GM10248 (cell line): Measurements from ENCODE around the gene HAND2.

Source experiments
- CTCF ChIA-PET: fragments of 300-600 bp; sonication (Branson Sonifier 250); formaldehyde crosslinking; extraction: SDS; loops from one replicate; lab custom pipeline; 2021; ENCODE audit warnings: antibody characterized with exemption; lab: Yijun Ruan, JAX
- POLR2A ChIA-PET: fragments of 350-650 bp; sonication (Branson Sonifier 250); formaldehyde crosslinking; extraction: SDS; loops from one replicate; lab custom pipeline; 2020; ENCODE audit warnings: antibody characterized with exemption; lab: Yijun Ruan, JAX
- DNase-seq: peaks from one replicate; pipeline ENCODE4 v3.0.0; 2012; ENCODE audit errors: extremely low spot score
- TF ChIP-seq, protein P1 (sequence below): IDR thresholded peaks from 2 replicates; pipeline ENCODE4 v1.5.1; 2012; ENCODE audit warnings: mild to moderate bottlenecking, low read depth; ENCODE audit errors: extremely low read depth, missing control alignments, control extremely low read depth

Gene HAND2

DNA sequence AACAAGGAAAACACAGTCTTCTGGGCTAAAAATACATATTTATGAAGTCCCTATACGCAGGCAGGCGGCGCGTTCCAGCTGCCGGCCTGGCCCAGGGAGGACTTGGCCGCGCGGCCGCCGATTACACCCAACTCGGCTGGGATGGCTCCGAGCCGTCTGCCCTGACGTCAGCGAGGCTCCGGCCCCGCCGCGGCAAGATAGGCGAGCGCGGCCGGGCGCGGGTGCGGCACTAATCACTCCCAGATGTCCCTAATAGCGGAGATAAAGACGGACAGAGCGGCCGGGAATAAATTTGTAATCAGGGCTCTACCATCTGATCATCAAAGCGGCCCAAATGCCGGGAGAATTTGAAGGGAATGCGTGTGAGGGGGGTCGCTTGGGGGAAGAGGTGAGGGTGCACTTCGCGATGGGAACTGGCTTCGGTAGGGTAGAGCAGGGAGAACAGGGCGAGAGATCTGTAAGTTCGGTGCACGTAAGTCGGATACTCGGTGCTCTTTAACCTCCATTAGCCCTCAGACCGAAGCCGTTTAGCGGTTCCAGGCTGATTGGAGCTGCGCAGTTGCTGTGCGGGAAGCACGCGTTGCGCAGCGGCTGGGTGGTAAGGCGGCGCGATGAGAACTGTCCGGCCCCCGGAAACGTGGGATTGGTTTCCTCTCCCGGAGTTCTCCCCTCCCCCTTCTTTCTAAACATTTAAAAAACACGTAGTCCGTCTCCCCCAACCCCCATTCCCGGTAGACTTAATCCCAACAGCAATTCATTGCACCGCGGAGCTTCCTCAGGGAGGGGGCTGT is 7.7 kb downstream of the HAND2 start:
- TF ChIP-seq, protein P1, sequence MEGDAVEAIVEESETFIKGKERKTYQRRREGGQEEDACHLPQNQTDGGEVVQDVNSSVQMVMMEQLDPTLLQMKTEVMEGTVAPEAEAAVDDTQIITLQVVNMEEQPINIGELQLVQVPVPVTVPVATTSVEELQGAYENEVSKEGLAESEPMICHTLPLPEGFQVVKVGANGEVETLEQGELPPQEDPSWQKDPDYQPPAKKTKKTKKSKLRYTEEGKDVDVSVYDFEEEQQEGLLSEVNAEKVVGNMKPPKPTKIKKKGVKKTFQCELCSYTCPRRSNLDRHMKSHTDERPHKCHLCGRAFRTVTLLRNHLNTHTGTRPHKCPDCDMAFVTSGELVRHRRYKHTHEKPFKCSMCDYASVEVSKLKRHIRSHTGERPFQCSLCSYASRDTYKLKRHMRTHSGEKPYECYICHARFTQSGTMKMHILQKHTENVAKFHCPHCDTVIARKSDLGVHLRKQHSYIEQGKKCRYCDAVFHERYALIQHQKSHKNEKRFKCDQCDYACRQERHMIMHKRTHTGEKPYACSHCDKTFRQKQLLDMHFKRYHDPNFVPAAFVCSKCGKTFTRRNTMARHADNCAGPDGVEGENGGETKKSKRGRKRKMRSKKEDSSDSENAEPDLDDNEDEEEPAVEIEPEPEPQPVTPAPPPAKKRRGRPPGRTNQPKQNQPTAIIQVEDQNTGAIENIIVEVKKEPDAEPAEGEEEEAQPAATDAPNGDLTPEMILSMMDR, result no peak
- CTCF ChIA-PET, result no interaction called here
- no peak for DNase-seq
- POLR2A ChIA-PET, result no interaction called here

DNA sequence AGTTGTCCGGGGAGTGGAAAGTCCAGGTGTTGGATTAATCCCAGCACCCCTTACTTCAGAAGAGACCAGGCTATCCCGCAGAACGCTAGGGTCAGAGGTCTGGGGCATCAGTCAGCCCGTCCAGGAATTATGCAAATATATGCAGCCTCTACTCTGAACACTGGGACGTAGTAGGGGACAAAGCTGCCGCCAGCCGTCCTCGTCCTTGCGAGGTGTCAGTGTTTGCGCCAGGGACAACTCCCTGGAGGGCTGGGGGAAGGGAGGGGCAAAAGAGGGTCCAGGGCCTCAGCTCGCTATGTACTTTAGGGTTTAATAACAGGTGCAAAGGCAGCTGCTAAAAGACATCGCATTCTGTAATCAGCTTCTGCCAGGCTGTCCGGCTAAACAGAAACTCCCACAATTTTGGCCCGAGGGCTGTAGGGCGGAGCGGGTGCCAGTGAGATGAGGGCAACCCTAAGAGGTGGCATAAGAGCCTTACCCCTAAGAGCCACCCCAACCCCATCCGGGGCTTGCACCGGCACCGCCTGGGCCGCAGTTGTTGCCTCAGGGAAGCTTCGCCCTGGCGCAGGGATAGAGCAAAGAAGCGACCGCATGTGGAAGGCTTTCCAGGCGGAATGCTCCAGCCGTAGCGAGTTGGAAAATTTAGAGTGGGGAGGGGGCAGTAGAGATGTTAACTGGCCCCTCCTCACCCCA is 8.4 kb downstream of the HAND2 start:
- DNase-seq, result no peak
- CTCF ChIA-PET, result no interaction called here
- POLR2A ChIA-PET, result no interaction called here
- TF ChIP-seq, protein P1, result no peak

DNA sequence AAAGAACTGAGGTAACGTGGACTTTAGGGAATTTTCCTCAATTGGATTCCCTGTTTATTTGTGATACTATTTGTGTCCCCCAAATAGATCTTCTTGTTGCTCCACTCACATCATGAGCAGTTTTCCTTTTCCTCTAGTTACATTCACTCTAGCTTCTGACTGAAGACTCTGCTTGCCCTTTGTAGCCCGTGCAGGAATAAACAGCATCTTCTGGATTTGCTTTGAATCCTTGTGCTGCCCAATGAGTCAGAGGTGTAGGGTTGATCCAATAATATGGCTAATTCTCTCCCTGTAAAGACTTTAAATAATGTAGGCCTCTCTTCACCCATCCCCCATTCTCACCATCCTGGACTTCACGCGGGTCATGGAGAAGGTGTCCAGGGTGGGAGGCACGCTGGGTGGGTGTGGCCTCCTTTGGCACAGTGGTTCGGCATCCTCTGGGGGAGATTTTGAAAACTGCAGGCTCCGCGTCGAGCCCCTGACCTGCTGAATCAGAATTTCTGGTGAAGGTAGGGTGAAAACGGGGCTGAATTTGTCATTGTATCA is 9.0 kb downstream of the HAND2 start:
- no peak for DNase-seq
- CTCF ChIA-PET, result no interaction called here
- TF ChIP-seq, protein P1, result no peak
- POLR2A ChIA-PET, result no interaction called here

DNA sequence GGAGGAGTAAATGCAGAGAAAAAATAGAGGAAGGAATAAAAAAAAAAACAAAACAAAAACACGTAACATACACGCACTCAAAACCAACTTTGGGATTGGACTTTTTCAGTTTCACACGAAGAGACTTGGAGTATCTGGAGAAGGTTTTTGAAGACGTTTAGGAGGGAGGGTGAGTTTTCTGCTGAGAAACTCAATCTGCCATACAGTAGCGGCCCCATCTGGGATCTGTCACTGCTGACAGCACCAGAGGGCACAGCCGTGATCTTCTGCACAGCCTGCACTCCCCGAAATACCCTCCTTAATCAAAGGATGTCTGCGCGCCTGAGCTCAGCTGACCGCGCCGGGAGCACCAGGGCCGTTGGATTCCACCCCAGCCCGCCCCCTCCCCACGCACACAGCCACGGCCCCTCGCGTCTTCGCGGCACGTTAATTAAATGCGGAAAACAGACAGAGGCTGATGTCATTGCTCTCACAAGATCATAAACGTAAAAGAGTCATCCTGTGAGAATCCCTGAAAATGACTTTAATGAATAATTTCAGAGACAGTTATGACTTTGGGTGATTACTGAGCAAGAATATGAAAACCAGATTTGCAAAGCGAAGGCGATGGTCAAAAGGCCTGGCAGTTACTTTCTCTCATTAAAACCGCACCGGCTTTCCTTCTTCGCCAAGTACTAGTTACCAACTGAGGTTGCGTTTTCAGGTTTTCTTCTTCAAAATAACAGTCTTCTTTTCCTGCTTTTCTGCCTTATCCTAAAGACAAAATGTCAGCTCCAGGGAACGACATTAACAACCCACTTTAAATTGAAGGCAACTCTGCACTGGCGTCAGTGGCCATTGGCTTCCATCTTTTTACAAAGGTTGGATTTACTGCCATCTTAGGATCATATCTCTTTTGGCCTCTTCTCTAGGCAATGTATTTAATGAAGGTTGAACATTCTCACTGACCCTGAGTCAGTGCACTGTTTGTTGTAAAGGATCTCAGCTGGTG is 10.6 kb downstream of the HAND2 start:
- DNase-seq, result no peak
- CTCF ChIA-PET, result no interaction called here
- POLR2A ChIA-PET, result no interaction called here

DNA sequence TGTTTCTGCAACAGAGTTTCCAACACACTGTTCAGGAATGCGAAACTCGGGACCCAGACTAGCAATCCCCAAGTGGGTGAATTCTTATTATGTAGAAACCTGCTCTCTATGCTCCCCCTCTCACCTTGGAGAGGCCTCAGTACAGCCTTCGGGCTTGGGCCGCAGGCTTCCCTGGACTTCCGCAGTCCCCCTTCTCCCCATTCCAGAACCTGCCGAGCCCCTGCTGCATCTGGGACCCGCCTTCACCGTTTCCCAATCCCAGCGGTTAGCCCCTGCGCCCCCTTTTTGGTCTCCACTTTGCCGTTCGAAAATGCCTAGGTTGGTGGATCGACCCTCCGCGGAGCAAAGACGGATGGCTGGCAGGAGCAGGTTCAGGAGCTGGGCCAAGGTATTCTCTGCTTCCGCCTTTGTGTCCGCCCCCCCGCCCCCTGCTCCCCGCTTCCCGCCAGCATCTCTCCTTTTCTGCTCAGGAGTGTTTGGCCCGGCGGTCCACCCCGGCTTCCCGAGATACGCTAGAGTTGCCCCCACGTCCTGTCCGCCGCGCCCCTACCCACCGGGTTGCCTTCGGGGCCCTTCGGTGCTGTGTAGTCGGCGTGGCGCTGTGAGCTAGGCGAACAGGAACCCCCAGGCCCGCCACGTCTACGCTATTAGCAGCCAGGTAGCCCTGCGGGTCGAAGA is 11.5 kb downstream of the HAND2 start:
- DNase-seq, result no peak
- ChIA-PET POLR2A (no interaction called here), CTCF (no interaction called here)
- TF ChIP-seq, protein P1, result no peak

More for the DNA sequence above, 10.6 kb downstream of the HAND2 start:
- TF ChIP-seq, protein P1, result no peak
